ENCODE results near the gene SEC22A.

Gene SEC22A

DNA sequence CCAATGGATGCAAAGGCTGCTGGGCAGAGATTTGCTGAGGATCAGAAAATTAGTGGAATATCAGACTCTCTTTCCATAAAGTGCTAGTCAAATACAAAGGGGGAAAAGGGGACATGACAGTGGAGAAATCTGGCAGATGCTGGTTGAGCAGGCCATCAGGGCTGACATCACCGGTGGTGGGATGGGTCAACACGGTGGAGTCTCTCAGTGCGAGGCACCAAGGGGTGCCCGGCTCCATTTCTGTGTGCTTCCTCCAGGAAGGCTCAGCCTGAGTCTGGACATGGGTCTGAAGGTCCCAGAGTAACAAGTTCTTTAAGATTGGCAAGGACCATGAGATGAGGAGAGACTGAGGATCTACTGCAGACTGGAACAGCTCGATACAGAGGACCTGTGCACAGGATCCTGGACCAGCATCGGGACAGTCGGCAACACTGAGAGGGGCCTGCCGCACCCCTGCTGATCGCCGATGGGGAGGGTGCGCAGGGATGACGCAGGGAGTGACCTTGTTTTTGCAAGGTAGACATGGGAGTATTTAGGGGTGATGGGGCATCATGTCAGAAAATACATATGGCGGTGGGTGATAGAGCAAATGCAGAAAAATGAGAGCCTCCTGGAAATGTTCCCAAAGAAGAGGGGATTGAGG lies 92.7 kb downstream of the SEC22A start:
- TF ChIP-seq ZBTB7A (IDR thresholded peaks at IDR 0.05; ENCODE audit: low read depth) (no peak), TAF1 (IDR thresholded peaks at IDR 0.05; ENCODE audit: low read depth) (no peak), EGR1 (IDR thresholded peaks at IDR 0.05) (no peak)
- TF ChIP-seq, protein P1, sequence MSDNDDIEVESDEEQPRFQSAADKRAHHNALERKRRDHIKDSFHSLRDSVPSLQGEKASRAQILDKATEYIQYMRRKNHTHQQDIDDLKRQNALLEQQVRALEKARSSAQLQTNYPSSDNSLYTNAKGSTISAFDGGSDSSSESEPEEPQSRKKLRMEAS (IDR thresholded peaks at IDR 0.05), result no peak

DNA sequence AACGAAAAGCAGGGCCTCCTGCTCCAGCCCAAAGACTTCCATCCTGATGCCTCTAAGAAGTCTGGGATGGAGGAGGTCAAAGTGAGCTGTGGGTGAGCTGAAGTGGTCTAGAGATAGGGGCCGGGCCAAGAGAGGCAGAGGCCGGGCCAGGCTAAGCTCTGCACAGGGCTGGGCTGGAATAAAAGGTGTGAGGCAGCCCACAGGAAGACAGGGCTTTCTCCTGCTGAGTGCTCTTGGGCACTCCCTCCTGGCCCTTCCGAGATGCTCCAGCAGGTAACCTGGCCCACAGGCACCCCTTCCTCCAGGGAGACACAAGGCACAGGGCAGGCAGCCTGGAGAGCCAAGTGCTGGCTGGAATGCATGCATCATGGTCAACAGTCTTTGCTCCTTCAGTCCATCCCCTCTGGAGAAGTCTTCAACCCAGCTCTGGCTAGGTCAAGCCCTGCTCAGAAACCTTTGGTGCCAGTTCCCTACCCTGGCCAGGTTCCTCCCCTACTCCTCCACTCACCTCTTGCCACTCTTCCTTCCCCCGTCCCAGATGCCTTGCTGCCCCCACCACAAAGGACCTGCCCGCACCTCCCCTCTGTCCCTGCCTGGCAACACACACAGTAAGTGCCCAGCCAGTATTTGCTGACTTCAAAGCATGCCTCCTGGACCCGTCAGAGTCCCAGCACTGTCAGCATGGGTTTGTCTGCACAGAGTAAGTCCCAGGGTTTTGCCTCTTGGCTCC lies 93.6 kb downstream of the SEC22A start:
- TF ChIP-seq FOXM1 (IDR thresholded peaks at IDR 0.05; ENCODE audit: borderline replicate concordance, low read depth) (no peak), EP300 (IDR thresholded peaks at IDR 0.05; ENCODE audit: borderline replicate concordance) (no peak), YY1 (IDR thresholded peaks at IDR 0.05; ENCODE audit: low read depth) (no peak), EGR1 (IDR thresholded peaks at IDR 0.05) (no peak), TEAD4 (IDR thresholded peaks at IDR 0.05) (no peak), ZBTB7A (IDR thresholded peaks at IDR 0.05; ENCODE audit: low read depth) (no peak), CEBPB (IDR thresholded peaks at IDR 0.05) (no peak), TAF1 (IDR thresholded peaks at IDR 0.05; ENCODE audit: low read depth) (no peak), CREB1 (IDR thresholded peaks at IDR 0.05; ENCODE audit: low read depth) (no peak), TCF12 (IDR thresholded peaks at IDR 0.05; ENCODE audit: low read depth) (no peak), RAD21 (IDR thresholded peaks at IDR 0.05; ENCODE audit: low read depth) (no peak), NFIC (IDR thresholded peaks at IDR 0.05) (no peak)
- TF ChIP-seq, protein P1 (IDR thresholded peaks at IDR 0.05), result no peak
- TF ChIP-seq, protein P2, sequence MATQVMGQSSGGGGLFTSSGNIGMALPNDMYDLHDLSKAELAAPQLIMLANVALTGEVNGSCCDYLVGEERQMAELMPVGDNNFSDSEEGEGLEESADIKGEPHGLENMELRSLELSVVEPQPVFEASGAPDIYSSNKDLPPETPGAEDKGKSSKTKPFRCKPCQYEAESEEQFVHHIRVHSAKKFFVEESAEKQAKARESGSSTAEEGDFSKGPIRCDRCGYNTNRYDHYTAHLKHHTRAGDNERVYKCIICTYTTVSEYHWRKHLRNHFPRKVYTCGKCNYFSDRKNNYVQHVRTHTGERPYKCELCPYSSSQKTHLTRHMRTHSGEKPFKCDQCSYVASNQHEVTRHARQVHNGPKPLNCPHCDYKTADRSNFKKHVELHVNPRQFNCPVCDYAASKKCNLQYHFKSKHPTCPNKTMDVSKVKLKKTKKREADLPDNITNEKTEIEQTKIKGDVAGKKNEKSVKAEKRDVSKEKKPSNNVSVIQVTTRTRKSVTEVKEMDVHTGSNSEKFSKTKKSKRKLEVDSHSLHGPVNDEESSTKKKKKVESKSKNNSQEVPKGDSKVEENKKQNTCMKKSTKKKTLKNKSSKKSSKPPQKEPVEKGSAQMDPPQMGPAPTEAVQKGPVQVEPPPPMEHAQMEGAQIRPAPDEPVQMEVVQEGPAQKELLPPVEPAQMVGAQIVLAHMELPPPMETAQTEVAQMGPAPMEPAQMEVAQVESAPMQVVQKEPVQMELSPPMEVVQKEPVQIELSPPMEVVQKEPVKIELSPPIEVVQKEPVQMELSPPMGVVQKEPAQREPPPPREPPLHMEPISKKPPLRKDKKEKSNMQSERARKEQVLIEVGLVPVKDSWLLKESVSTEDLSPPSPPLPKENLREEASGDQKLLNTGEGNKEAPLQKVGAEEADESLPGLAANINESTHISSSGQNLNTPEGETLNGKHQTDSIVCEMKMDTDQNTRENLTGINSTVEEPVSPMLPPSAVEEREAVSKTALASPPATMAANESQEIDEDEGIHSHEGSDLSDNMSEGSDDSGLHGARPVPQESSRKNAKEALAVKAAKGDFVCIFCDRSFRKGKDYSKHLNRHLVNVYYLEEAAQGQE (IDR thresholded peaks at IDR 0.05; ENCODE audit: low read depth), result no peak
- TF ChIP-seq, protein P3, sequence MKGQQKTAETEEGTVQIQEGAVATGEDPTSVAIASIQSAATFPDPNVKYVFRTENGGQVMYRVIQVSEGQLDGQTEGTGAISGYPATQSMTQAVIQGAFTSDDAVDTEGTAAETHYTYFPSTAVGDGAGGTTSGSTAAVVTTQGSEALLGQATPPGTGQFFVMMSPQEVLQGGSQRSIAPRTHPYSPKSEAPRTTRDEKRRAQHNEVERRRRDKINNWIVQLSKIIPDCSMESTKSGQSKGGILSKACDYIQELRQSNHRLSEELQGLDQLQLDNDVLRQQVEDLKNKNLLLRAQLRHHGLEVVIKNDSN (IDR thresholded peaks at IDR 0.05), result no peak

DNA sequence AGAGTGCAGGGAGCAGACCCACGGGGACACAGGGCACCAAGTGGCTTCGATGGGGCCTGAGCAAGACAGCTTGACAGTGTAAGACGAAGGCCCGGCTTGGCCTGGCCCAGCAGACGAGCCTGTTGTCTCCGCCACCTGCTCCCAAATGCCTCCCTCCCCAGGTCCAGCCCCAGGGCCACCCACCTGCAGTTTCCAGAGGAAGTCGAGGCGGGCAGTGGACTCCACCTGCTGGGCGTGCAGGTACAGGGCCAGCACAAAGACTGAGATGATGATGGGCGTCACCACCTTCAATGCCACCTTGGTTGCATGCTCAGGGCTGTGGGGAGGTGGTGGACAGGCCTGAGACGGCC lies 94.1 kb downstream of the SEC22A start:
- TF ChIP-seq TAF1 (IDR thresholded peaks at IDR 0.05; ENCODE audit: low read depth), result no peak
- TF ChIP-seq, protein P1 (IDR thresholded peaks at IDR 0.05), result no peak
- TF ChIP-seq RAD21 (IDR thresholded peaks at IDR 0.05; ENCODE audit: low read depth), result no peak; the same call in 1 of the 2 replicates
- TF ChIP-seq, protein P3 (IDR thresholded peaks at IDR 0.05), result no peak
- no peak for TF ChIP-seq FOXM1 (IDR thresholded peaks at IDR 0.05; ENCODE audit: borderline replicate concordance, low read depth)
- TF ChIP-seq YY1 (IDR thresholded peaks at IDR 0.05; ENCODE audit: low read depth), result no peak
- TF ChIP-seq ZBTB7A (IDR thresholded peaks at IDR 0.05; ENCODE audit: low read depth), result no peak
- TF ChIP-seq TCF12 (IDR thresholded peaks at IDR 0.05; ENCODE audit: low read depth), result no peak
- TF ChIP-seq EP300 (IDR thresholded peaks at IDR 0.05; ENCODE audit: borderline replicate concordance), result no peak
- TF ChIP-seq CREB1 (IDR thresholded peaks at IDR 0.05; ENCODE audit: low read depth), result no peak
- TF ChIP-seq, protein P2 (IDR thresholded peaks at IDR 0.05; ENCODE audit: low read depth), result no peak
- TF ChIP-seq EGR1 (IDR thresholded peaks at IDR 0.05), result no peak
- no peak for TF ChIP-seq CEBPB (IDR thresholded peaks at IDR 0.05)

DNA sequence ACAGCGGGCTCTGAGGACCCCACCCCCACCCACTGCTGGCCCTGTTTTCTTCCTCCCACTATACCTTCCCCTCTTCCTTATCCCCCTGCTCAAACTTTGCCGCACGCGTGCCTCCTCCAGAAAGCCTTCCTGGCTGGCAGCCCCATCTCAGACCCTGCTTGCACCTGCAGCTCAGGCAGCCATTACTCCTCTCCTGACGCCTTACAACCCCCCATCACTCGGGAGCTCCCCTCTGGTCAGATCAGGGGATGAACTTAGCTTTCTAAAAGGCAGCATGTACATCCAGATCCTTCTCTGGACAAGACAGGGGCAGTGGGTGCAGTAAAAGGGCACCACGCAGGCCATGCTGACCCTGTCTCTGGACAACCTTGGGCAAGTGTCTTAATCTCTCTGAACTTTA lies 94.5 kb downstream of the SEC22A start:
- TF ChIP-seq, protein P3 (IDR thresholded peaks at IDR 0.05), result no peak
- TF ChIP-seq EP300 (IDR thresholded peaks at IDR 0.05; ENCODE audit: borderline replicate concordance) (no peak), EGR1 (IDR thresholded peaks at IDR 0.05) (no peak), TCF12 (IDR thresholded peaks at IDR 0.05; ENCODE audit: low read depth) (no peak)
- TF ChIP-seq, protein P2 (IDR thresholded peaks at IDR 0.05; ENCODE audit: low read depth), result no peak
